ENCODE results near the gene EXOG. TPM values are rescaled to one million over a fixed set of nuclear protein-coding genes. Genes with fewer than 3 reads are reported as not detected.

The EXOG gene
- total and polyA plus RNA-seq, 2 donors from 2014 or later: 5.5 to 16.4 TPM

DNA sequence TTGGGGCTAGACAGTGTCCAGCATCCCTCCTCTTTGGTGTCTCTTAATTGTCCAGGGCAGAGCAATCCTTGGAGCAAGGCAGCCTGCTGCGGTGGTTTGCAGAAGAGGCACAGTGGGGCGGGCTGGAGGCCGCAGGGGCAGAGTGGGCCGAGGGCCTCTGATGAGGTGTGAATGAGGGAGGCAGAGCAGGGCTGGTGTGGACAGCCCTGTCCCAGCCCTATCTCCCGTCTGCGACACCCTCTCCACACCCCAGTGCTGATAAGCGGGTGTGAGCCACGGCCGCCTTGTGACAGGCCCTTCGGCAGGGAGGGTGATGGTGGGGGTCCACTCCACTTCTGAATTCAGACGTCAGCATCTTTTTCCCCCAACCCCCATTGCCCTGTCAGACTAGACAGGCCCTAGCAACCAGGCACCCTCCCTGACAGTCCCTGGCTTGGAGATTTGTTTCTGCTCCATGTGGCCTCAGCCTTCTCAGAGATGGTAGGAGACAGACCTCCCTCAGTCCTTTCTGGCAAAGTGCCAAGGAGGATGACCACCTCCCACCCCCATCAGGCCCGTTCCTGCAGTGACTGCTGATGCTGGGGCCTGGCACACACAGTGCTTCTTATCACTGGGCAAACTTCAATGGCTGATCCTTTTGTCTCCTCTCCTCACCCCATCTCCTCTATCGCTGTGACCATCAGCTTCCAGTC, 37.3 kb downstream of the EXOG start:
- TF ChIP-seq, protein P1, sequence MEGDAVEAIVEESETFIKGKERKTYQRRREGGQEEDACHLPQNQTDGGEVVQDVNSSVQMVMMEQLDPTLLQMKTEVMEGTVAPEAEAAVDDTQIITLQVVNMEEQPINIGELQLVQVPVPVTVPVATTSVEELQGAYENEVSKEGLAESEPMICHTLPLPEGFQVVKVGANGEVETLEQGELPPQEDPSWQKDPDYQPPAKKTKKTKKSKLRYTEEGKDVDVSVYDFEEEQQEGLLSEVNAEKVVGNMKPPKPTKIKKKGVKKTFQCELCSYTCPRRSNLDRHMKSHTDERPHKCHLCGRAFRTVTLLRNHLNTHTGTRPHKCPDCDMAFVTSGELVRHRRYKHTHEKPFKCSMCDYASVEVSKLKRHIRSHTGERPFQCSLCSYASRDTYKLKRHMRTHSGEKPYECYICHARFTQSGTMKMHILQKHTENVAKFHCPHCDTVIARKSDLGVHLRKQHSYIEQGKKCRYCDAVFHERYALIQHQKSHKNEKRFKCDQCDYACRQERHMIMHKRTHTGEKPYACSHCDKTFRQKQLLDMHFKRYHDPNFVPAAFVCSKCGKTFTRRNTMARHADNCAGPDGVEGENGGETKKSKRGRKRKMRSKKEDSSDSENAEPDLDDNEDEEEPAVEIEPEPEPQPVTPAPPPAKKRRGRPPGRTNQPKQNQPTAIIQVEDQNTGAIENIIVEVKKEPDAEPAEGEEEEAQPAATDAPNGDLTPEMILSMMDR (IDR thresholded peaks at IDR 0.05; ENCODE audit: borderline replicate concordance, extremely low read depth, insufficient read depth): no peak
- no peaks in the 10 kb centered on the region for H3K9me3 ChIP-seq (ENCODE audit: control insufficient read depth in 2 of 3, insufficient read depth in 1 of 3, low read length in 3 of 3)
- H3K4me1 ChIP-seq (ENCODE audit: control insufficient read depth in 2 of 3, insufficient read depth in 2 of 3, low read depth in 1 of 3, low read length in 3 of 3): no peaks in the 10 kb centered on the region
- H3K27me3 ChIP-seq (ENCODE audit: control insufficient read depth, insufficient read depth, low read length): no peaks in the 10 kb centered on the region
- H3K4me3 ChIP-seq (ENCODE audit: low read length in 3 of 3): no peak overlapping the region
- intact Hi-C loops (cut with DNase I): no loop called here
- no peak for DNase-seq
- H3K9ac ChIP-seq (ENCODE audit: low read length in 3 of 3): no peak overlapping the region
- H3K27ac ChIP-seq (ENCODE audit: low read depth in 2 of 2, low read length in 2 of 2): no peak overlapping the region
- H3K36me3 ChIP-seq (ENCODE audit: control insufficient read depth in 2 of 3, insufficient read depth in 3 of 3, low read length in 3 of 3): no peaks in the 10 kb centered on the region
- no peak for FAIRE-seq

DNA sequence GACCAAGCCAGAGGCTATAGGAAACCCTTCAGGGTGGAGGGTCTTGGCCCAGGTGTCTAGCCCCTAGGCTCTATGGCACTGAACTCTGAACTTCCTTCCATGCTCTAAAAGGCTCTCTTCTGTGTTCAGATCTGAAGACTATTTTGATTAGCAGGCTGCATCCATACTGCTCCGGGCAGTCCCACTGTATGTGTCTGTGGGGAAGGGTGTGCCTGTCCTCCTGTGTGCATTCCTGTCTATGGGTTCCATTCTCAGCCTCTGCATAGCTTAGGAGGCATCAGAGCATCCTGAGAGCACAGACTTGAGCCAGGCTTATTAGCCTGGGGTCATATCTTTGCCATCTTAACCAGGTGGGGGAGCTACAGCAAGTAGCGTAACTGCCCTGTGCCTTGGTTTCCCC, 38.0 kb downstream of the EXOG start:
- Histone ChIP-seq H3K9ac (ENCODE audit: low read length in 3 of 3) (no peak overlapping the region), H3K27ac (ENCODE audit: low read depth in 2 of 2, low read length in 2 of 2) (no peak overlapping the region), H3K36me3 (ENCODE audit: control insufficient read depth in 2 of 3, insufficient read depth in 3 of 3, low read length in 3 of 3) (no peaks in the 10 kb centered on the region), H3K27me3 (ENCODE audit: control insufficient read depth, insufficient read depth, low read length) (no peaks in the 10 kb centered on the region), H3K4me3 (ENCODE audit: low read length in 3 of 3) (no peak overlapping the region), H3K9me3 (ENCODE audit: control insufficient read depth in 2 of 3, insufficient read depth in 1 of 3, low read length in 3 of 3) (no peaks in the 10 kb centered on the region), H3K4me1 (ENCODE audit: control insufficient read depth in 2 of 3, insufficient read depth in 2 of 3, low read depth in 1 of 3, low read length in 3 of 3) (no peaks in the 10 kb centered on the region)
- DNase-seq (no peak), FAIRE-seq (no peak)
- intact Hi-C loops (cut with DNase I): no loop called here
- TF ChIP-seq, protein P1 (IDR thresholded peaks at IDR 0.05; ENCODE audit: borderline replicate concordance, extremely low read depth, insufficient read depth): no peak

DNA sequence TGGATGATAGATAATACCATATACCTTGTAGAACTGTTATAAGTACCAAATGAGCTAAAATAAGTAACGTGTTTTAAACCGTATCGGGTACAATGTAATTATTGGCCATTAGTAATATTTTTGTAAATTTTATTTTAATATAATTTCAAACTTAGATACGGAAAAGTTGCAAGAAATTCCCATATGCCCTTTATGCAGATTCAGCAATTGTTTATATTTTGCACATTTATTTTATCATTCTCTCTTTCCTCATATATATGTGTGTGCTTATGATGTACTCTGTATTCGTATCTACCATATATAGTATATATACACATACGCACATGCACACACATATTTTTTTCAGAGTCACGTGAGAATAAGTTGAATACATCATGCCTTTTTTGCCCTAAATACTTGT, 38.5 kb downstream of the EXOG start:
- H3K4me3 ChIP-seq (ENCODE audit: low read length in 3 of 3): no peak overlapping the region
- DNase-seq: no peak
- H3K27me3 ChIP-seq (ENCODE audit: control insufficient read depth, insufficient read depth, low read length): no peaks in the 10 kb centered on the region
- H3K9me3 ChIP-seq (ENCODE audit: control insufficient read depth in 2 of 3, insufficient read depth in 1 of 3, low read length in 3 of 3): no peaks in the 10 kb centered on the region
- FAIRE-seq: no peak
- H3K36me3 ChIP-seq (ENCODE audit: control insufficient read depth in 2 of 3, insufficient read depth in 3 of 3, low read length in 3 of 3): no peaks in the 10 kb centered on the region
- no peaks in the 10 kb centered on the region for H3K4me1 ChIP-seq (ENCODE audit: control insufficient read depth in 2 of 3, insufficient read depth in 2 of 3, low read depth in 1 of 3, low read length in 3 of 3)
- intact Hi-C loops (cut with DNase I): no loop called here
- no peak overlapping the region for H3K9ac ChIP-seq (ENCODE audit: low read length in 3 of 3)
- TF ChIP-seq, protein P1 (IDR thresholded peaks at IDR 0.05; ENCODE audit: borderline replicate concordance, extremely low read depth, insufficient read depth): no peak
- no peak overlapping the region for H3K27ac ChIP-seq (ENCODE audit: low read depth in 2 of 2, low read length in 2 of 2)

DNA sequence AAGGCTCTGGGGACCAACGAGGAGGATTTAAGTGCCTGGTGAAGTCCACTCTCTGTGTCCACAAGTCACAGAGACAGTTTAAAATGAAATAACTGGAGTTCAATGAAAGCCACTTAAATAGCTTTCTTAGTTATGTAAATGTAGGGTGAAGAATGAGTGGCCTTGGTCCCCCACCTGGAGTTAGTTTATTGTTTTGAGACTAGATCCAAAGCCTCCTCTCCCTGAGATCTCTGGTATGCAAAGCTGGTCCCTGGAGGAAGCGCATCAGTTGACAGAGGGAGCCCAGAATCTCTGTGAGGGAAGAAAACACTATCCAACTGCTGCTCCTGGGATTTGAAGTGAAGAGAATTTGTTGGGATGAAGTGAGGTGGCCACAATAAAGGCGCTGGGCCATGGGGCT, 40.5 kb downstream of the EXOG start:
- Histone ChIP-seq H3K27ac (ENCODE audit: low read depth in 2 of 2, low read length in 2 of 2) (no peak overlapping the region), H3K9me3 (ENCODE audit: control insufficient read depth in 2 of 3, insufficient read depth in 1 of 3, low read length in 3 of 3) (no peaks in the 10 kb centered on the region), H3K9ac (ENCODE audit: low read length in 3 of 3) (no peak overlapping the region), H3K27me3 (ENCODE audit: control insufficient read depth, insufficient read depth, low read length) (no peaks in the 10 kb centered on the region), H3K36me3 (ENCODE audit: control insufficient read depth in 2 of 3, insufficient read depth in 3 of 3, low read length in 3 of 3) (no peaks in the 10 kb centered on the region), H3K4me1 (ENCODE audit: control insufficient read depth in 2 of 3, insufficient read depth in 2 of 3, low read depth in 1 of 3, low read length in 3 of 3) (no peaks in the 10 kb centered on the region), H3K4me3 (ENCODE audit: low read length in 3 of 3) (no peak overlapping the region)
- intact Hi-C loops (cut with DNase I): no loop called here
- TF ChIP-seq, protein P1 (IDR thresholded peaks at IDR 0.05; ENCODE audit: borderline replicate concordance, extremely low read depth, insufficient read depth): no peak
- DNase-seq (no peak), FAIRE-seq (no peak)

Measured in kidney (tissue), 14 donors.